HG02642 (cell line): Measurements from ENCODE around the gene LRRC49.
"Not testable (repeated sequence)": the region's sequence is repeated elsewhere in the genome, so short reads cannot be mapped to it uniquely, and the experiment has no call there.

Experiments used
- ATAC-seq: cut with Tn5 transposase; IDR thresholded peaks from one replicate; pipeline ENCODE4 v1.9.1; 2021; ENCODE audit warnings: mild to moderate bottlenecking; ENCODE audit not compliant: unreplicated experiment, poor library complexity

Gene LRRC49

GRCh38 chr15:70964058-70964457 lies 71.4 kb downstream of the LRRC49 start:
- no peak for ATAC-seq

- ATAC-seq, result no peak
Measured at GRCh38 chr15:70964686-70965085, 72.1 kb downstream of the LRRC49 start.

- ATAC-seq, result no peak
Measured at GRCh38 chr15:70967646-70968045, 75.0 kb downstream of the LRRC49 start.

- no peak for ATAC-seq
Measured at GRCh38 chr15:70974004-70974832, 81.6 kb downstream of the LRRC49 start.

GRCh38 chr15:70976851-70977250 lies 84.2 kb downstream of the LRRC49 start:
- no peak for ATAC-seq

GRCh38 chr15:70995383-70995970 lies 102.9 kb downstream of the LRRC49 start:
- no peak for ATAC-seq

- no peak for ATAC-seq
Measured at GRCh38 chr15:70998319-70998718, 105.7 kb downstream of the LRRC49 start.

GRCh38 chr15:71002316-71002715 lies 109.7 kb downstream of the LRRC49 start:
- ATAC-seq, result no peak

- no peak for ATAC-seq
Measured at GRCh38 chr15:71003319-71003718, 110.7 kb downstream of the LRRC49 start.

- not testable (repeated sequence) for ATAC-seq
Measured at GRCh38 chr15:71004506-71004905, 111.9 kb downstream of the LRRC49 start.

GRCh38 chr15:71005895-71006294 lies 113.3 kb downstream of the LRRC49 start:
- no peak for ATAC-seq

GRCh38 chr15:71008250-71008870 lies 115.7 kb downstream of the LRRC49 start:
- no peak for ATAC-seq

- no peak for ATAC-seq
Measured at GRCh38 chr15:71010472-71010871, 117.8 kb downstream of the LRRC49 start.

- no peak for ATAC-seq
Measured at GRCh38 chr15:71010997-71011396, 118.4 kb downstream of the LRRC49 start.

GRCh38 chr15:71011503-71012155 lies 119.0 kb downstream of the LRRC49 start:
- ATAC-seq, result no peak

GRCh38 chr15:71013446-71013845 lies 120.8 kb downstream of the LRRC49 start:
- ATAC-seq, result no peak

GRCh38 chr15:71015342-71015741 lies 122.7 kb downstream of the LRRC49 start:
- ATAC-seq, result no peak

GRCh38 chr15:71031232-71031631 lies 138.6 kb downstream of the LRRC49 start:
- ATAC-seq, result not testable (repeated sequence)

GRCh38 chr15:71035478-71035877 lies 142.9 kb downstream of the LRRC49 start:
- ATAC-seq, result not testable (repeated sequence)

- ATAC-seq, result no peak
Measured at GRCh38 chr15:71042356-71042922, 149.8 kb downstream of the LRRC49 start.

- ATAC-seq, result no peak
Measured at GRCh38 chr15:71043373-71043772, 150.7 kb downstream of the LRRC49 start.
